GM18508 (cell line): ENCODE results near the gene CCDC127.
"Not testable (repeated sequence)": the region's sequence is repeated elsewhere in the genome, so short reads cannot be mapped to it uniquely, and the experiment has no call there.

Experiments
- ATAC-seq: cut with Tn5 transposase; IDR thresholded peaks from one replicate; pipeline ENCODE4 v1.9.1; 2021; ENCODE audit warnings: moderate number of reproducible peaks; ENCODE audit not compliant: insufficient read depth, unreplicated experiment

Gene CCDC127

GRCh38 chr5:235527-235926, 17.6 kb upstream of the CCDC127 start:
- ATAC-seq: not testable (repeated sequence)

- no peak for ATAC-seq
Observed at GRCh38 chr5:234450-234849, 16.5 kb upstream of the CCDC127 start.

- not testable (repeated sequence) for ATAC-seq
Observed at GRCh38 chr5:233426-233825, 15.5 kb upstream of the CCDC127 start.

DNA sequence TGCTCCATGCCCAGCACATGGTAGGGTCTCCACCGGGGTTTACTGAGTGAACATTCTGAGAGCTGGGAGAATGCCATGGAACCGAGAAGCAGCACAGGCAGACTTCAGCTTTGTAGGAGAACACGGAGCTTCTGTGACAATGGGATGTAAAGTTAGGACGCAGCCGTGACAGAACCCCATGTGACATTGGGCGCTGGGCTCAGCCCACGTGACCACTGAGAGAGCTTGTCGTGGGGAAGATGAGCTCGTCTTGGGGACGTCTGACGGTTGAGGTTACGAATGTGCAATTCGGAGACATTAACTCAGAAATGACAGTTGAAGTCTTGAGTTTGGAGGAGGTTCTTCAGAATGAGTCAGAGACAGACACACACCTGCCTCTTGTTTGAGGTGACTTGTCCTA, 13.7 kb upstream of the CCDC127 start:
- no peak for ATAC-seq

- no peak for ATAC-seq
Observed at GRCh38 chr5:230711-231110, 12.8 kb upstream of the CCDC127 start.

DNA sequence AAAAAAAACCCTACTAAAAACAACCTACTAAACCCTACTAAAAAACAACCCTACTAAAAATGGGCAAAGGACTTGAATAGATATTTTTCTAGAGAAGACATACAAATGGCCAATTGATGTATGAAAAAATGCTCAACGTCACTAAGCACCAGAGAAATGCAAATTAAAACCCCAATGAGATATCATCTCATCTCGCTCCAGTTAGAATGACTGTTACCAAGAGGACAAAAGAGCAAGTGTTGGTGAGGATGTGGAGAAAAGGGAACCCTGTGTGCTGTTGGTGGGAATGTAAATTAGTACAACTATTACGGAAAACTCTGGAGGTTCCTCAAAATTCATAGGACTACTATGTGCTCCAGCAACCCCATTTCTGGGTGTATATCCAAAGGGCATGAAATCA, 10.9 kb upstream of the CCDC127 start:
- no peak for ATAC-seq

DNA sequence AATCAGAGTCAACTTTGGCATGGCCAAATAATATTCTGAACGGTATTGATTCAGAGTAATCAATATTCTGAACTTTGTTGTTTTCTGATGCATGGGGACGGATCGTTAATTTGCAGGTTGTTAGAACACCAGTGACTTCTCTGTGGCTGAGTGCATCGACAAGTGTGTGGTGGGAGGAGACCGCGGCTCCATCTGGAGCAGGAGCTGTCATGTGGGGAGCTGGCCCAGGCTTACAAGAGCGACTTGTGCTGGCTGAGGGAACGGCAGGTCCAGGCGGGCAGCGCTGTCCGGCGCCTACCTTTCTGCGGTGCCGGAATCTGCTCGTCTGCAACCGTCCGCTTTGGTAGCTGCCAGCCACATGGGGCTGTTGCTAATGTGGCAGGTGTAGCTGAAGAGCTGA, 9.4 kb upstream of the CCDC127 start:
- ATAC-seq: not testable (repeated sequence)

DNA sequence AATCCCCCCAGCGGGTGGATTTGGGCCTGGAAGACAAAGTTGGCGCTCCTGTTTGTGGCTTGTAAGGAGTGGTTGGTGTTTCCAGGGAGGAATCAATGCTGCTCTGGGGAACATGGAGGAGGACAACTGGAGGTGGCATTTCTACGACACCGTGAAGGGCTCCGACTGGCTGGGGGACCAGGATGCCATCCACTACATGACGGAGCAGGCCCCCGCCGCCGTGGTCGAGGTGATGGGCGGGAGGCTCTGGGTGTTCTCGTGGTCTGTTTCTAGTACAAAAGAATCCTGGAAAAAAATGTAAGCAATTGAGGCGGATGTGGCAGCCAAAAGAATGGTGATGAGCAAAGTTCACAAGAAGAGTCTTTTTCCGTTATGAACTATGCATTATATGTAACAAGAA, 7.4 kb upstream of the CCDC127 start:
- no peak for ATAC-seq

DNA sequence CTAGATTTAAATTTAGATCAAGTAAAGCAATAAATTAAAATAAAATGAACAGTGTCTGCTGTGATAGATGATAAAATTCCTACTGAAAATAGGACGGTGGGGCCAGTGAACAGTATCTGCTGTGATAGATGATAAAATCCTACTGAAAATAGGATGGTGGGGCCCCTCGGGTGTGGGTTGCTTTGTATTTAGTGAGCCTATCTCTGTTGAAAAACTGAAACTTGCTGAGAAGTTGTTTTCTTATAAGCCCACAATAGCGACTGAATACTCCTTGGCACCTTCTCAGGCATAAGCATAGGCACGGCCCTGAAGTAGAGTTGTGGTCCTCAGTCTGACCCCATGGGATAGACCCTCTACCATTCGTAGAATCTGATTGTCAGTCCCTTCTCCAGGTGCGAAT, 5.8 kb upstream of the CCDC127 start:
- no peak for ATAC-seq

- ATAC-seq: not testable (repeated sequence)
Observed at GRCh38 chr5:222951-223715, 5.2 kb upstream of the CCDC127 start.

DNA sequence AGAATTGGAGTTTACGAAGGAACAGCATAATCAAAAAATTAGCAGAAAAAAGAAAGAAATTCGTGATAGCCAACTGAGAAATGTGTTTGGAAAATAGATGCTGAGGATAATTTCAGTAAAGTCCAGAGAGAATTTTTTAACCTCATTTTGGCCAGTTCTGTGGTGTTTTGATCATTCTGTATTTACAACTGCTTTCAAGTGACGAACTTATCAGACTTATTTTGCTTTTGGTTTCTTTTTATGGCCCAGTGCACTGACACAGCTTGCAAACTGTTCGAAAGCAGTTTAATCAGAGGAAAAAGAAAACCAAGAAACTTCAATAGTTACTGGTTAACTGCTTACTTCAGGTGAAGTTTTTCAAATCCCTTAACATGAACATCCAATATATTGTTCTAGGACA, 2.0 kb upstream of the CCDC127 start:
- no peak for ATAC-seq

DNA sequence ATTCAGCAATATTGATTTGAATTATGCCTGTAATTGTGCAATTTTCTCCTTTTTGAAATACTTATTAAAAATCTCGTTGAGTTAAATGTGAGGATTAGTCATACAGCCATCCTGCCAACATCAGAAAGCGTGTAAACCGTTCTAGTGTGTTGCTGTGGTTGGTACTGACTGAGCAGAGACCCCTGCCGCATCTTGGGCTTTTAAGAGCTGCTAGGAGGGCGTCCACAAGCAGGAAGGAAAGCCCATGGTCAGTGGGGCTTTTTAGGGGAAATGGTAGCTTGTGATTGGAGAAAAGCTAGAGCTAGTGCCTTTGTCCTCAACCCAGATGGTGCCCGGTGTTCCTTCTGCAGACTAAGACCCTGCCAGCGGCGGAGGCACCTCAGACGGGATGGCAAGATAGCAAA, 1.5 kb upstream of the CCDC127 start:
- no peak for ATAC-seq

DNA sequence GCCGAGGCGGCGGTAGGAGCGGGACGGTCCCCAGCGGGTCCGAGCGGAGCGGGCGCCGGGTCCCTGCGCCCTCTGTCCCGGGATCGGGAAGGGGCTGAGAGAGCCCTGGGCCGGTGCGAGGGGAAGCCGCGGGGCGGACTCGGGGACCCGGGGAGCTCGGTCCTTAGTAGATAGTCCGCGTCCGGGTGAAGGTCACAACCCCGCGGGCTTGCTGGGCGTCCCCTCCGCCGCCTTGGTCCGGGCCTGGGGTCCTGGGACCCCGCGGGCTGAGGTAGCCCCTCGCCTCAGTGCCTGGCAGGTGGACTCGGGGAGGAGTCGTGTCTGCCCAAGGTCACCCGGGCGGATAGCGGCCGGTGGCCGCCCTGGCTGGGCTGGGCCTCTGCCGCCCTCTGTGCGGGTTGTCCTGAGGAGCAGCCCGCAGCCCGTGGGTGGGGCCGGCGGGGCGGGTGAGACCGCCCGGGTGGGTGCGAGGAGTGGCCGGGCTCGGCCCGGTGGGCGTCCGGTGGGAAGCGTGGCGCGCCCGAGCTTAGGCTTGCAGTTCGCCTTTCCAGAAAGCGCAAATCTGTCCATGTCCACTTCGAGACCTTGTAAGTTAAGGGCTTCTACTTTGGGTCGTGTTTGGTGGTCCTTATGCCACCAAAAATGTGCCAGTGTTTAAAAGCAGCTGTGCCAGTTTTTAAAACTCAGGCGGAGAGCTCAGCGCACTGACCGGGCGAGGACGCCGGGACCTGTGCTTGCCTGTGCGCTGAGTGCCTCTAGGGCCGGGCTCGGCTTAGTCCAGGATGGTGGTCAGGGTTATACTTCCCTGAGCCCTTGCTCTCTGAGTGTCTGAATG, 721 bp upstream of the CCDC127 start:
- no peak for ATAC-seq

- ATAC-seq: not testable (repeated sequence)
Observed at GRCh38 chr5:216076-216475, 1.9 kb downstream of the CCDC127 start.

- not testable (repeated sequence) for ATAC-seq
Observed at GRCh38 chr5:215256-215655, 2.7 kb downstream of the CCDC127 start.

DNA sequence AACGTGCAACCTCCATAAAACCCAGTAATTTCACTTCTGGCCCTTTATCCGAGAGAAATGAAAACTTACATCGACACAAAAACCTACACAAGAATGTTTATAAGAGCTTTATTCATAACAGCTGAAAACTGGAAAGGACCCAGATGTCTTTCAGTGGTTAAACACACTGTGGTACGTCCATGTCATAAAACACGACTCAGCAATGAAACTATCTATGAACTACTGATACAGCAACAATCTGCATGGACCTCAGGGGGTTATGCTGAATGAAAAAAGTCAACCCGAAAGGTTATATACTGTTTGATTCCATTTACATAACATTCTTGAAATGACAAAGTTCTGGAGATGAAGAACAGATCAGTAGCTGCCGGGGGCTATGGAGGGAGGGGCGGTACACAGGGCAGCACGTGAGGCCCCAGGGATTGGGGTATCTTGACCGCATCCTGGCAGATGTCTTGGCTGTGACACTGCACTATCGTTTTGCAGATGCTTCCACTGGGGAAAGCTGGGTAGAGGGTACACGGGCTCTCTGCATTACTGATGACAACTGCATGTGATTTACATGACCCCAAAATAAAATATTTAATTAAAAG, 4.1 kb downstream of the CCDC127 start:
- ATAC-seq: no peak

GRCh38 chr5:208449-209114, 9.4 kb downstream of the CCDC127 start:
- no peak for ATAC-seq

GRCh38 chr5:207599-207998, 10.4 kb downstream of the CCDC127 start:
- no peak for ATAC-seq

- no peak for ATAC-seq
Observed at GRCh38 chr5:206927-207536, 10.9 kb downstream of the CCDC127 start.

- ATAC-seq: no peak
Observed at GRCh38 chr5:206406-206805, 11.5 kb downstream of the CCDC127 start.
